Measurements from ENCODE around the gene KRTAP10-11. TPM values are rescaled to one million over a fixed set of nuclear protein-coding genes. Genes with fewer than 3 reads are reported as not detected.

Gene KRTAP10-11
- polyA plus RNA-seq, 3 donors, result not detected

DNA sequence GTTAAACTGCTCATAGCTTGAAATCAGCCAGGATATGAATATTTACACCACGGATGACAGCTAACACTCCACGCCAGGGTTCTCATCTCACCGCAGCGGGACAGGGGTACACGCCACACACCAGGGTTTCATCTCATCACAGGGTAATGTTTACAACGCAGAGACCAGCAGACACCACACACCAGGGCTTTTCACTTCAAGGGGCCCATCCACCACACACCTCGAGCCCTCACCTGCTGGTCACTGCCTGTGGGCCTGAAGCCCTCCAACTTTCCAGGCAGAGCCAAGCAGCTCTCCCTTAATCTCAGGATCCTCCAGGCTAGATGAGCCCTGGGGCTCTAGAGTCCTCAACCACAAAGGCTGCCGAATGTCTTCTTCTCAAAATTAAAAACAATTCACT, 49.4 kb downstream of the KRTAP10-11 start:
- H3K4me3 Mint-ChIP-seq, result peak overlapping the region in 1 of 2 donors; percentile 46

DNA sequence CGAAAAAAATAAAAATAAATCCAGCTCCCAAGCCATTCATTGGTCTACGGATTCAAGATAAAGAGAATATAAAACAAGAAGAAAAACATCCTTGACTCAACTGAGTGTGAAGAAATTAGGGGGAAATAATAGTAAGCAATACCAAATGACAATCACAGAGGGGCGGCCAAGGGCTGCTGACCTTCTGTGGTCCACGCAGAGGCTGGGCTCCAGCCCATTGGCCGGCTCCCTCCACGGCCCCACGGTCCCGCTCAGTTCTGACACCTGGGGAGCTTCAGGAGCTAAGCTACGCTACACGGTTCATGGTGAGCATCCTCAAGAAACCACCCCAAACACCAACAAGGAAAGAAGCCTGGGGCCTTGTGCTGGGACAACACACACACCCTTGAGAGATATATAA, 50.4 kb downstream of the KRTAP10-11 start:
- Histone ChIP-seq H3K9me3 (replicated peaks in 1 of 2; ENCODE audit: control insufficient read depth in 1 of 2, insufficient read depth in 1 of 2, low read length in 2 of 2) (peaks cover 0 to 15% of the 10 kb centered on the region in 2 donors), H3K9ac (ENCODE audit: insufficient read depth, low read length, poor library complexity, severe bottlenecking) (no peak overlapping the region), H3K4me3 (replicated peaks in 1 of 3; ENCODE audit: low read depth in 2 of 3, low read length in 3 of 3) (no peak overlapping the region), H3K79me2 (ENCODE audit: insufficient read depth, low read length) (no peaks in the 10 kb centered on the region), H3K36me3 (replicated peaks in 1 of 2; ENCODE audit: control insufficient read depth in 1 of 2, insufficient read depth in 2 of 2, low read length in 2 of 2) (no peaks in the 10 kb centered on the region), H2AFZ (ENCODE audit: insufficient read depth, low read depth, low read length, poor library complexity, severe bottlenecking) (no peak overlapping the region), H3K4me2 (replicated peaks; ENCODE audit: extremely low read depth, low read length, poor library complexity, severe bottlenecking) (no peak overlapping the region), H3K27me3 (ENCODE audit: control insufficient read depth in 2 of 2, insufficient read depth in 2 of 2, low read length in 2 of 2) (peaks cover 0 to 39% of the 10 kb centered on the region in 2 donors), H4K20me1 (ENCODE audit: insufficient read depth, low read length) (no peaks in the 10 kb centered on the region), H3K27ac (ENCODE audit: low read depth in 1 of 2, low read length in 2 of 2) (no peak overlapping the region), H3K4me1 (ENCODE audit: control insufficient read depth in 1 of 2, insufficient read depth in 2 of 2, low read length in 2 of 2) (no peaks in the 10 kb centered on the region)
- TF ChIP-seq, protein P1, sequence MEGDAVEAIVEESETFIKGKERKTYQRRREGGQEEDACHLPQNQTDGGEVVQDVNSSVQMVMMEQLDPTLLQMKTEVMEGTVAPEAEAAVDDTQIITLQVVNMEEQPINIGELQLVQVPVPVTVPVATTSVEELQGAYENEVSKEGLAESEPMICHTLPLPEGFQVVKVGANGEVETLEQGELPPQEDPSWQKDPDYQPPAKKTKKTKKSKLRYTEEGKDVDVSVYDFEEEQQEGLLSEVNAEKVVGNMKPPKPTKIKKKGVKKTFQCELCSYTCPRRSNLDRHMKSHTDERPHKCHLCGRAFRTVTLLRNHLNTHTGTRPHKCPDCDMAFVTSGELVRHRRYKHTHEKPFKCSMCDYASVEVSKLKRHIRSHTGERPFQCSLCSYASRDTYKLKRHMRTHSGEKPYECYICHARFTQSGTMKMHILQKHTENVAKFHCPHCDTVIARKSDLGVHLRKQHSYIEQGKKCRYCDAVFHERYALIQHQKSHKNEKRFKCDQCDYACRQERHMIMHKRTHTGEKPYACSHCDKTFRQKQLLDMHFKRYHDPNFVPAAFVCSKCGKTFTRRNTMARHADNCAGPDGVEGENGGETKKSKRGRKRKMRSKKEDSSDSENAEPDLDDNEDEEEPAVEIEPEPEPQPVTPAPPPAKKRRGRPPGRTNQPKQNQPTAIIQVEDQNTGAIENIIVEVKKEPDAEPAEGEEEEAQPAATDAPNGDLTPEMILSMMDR (IDR thresholded peaks at IDR 0.05), result no peak
- Mint-ChIP-seq H3K4me3 (no peak overlapping the region), H3K27me3 (ENCODE audit: low read depth in 3 of 3) (peaks cover 44 to 79% (median 52%) of the 10 kb centered on the region in 3 donors), H3K9me3 (peaks cover 6 to 23% (median 16%) of the 10 kb centered on the region in 7 donors), H3K4me1 (no peaks in the 10 kb centered on the region), H3K27ac (no peak overlapping the region), H3K36me3 (no peaks in the 10 kb centered on the region)
- intact Hi-C loops (cut with micrococcal nuclease), result no loop called here
- WGBS (ENCODE audit: insufficient coverage), result 81% methylated on average over 8 of the region's 10 CpGs
- no peak for DNase-seq

More for the DNA sequence above, 49.4 kb downstream of the KRTAP10-11 start:
- no peak overlapping the region for H2AFZ ChIP-seq (ENCODE audit: insufficient read depth, low read depth, low read length, poor library complexity, severe bottlenecking)
- peaks cover 38 to 72% (median 50%) of the 10 kb centered on the region in 3 donors for H3K27me3 Mint-ChIP-seq (ENCODE audit: low read depth in 3 of 3)
- no peak overlapping the region for H3K4me2 ChIP-seq (replicated peaks; ENCODE audit: extremely low read depth, low read length, poor library complexity, severe bottlenecking)
- H3K79me2 ChIP-seq (ENCODE audit: insufficient read depth, low read length), result no peaks in the 10 kb centered on the region
- H3K9ac ChIP-seq (ENCODE audit: insufficient read depth, low read length, poor library complexity, severe bottlenecking), result no peak overlapping the region
- no peaks in the 10 kb centered on the region for H3K36me3 ChIP-seq (replicated peaks in 1 of 2; ENCODE audit: control insufficient read depth in 1 of 2, insufficient read depth in 2 of 2, low read length in 2 of 2)
- no peaks in the 10 kb centered on the region for H3K36me3 Mint-ChIP-seq
- peaks cover 0 to 15% of the 10 kb centered on the region in 2 donors for H3K9me3 ChIP-seq (replicated peaks in 1 of 2; ENCODE audit: control insufficient read depth in 1 of 2, insufficient read depth in 1 of 2, low read length in 2 of 2)
- TF ChIP-seq, protein P1 (IDR thresholded peaks at IDR 0.05), result no peak
- peaks cover 6 to 23% (median 16%) of the 10 kb centered on the region in 7 donors for H3K9me3 Mint-ChIP-seq
- H3K27ac ChIP-seq (ENCODE audit: low read depth in 1 of 2, low read length in 2 of 2), result no peak overlapping the region
- H3K27me3 ChIP-seq (ENCODE audit: control insufficient read depth in 2 of 2, insufficient read depth in 2 of 2, low read length in 2 of 2), result peaks cover 0 to 39% of the 10 kb centered on the region in 2 donors
- H3K4me1 ChIP-seq (ENCODE audit: control insufficient read depth in 1 of 2, insufficient read depth in 2 of 2, low read length in 2 of 2), result no peaks in the 10 kb centered on the region
- no peak for DNase-seq
- intact Hi-C loops (cut with micrococcal nuclease), result no loop called here
- no peak overlapping the region for H3K27ac Mint-ChIP-seq
- no peaks in the 10 kb centered on the region for H4K20me1 ChIP-seq (ENCODE audit: insufficient read depth, low read length)
- H3K4me1 Mint-ChIP-seq, result no peaks in the 10 kb centered on the region
- 85% methylated on average over 8 of the region's 8 CpGs for WGBS (ENCODE audit: insufficient coverage)
- H3K4me3 ChIP-seq (replicated peaks in 1 of 3; ENCODE audit: low read depth in 2 of 3, low read length in 3 of 3), result no peak overlapping the region

Small RNA genes within 50 kb of the gene (small RNA-seq; reads per million reads assigned to genes)
- not detected for gene KRTAP12-6P (ENCODE audit: insufficient read length, low read depth)

Other genes starting within 250 kb of the KRTAP10-11 start
- gene LRRC3, start 190.9 kb upstream of the KRTAP10-11 start, polyA plus RNA-seq, result under 1 TPM; 0.30 to 0.59 (median 0.41) TPM
- gene KRTAP10-1, start 106.2 kb upstream of the KRTAP10-11 start, polyA plus RNA-seq, result not detected
- gene KRTAP10-2, start 94.9 kb upstream of the KRTAP10-11 start, polyA plus RNA-seq, result not detected
- not detected for gene KRTAP10-3, start 87.6 kb upstream of the KRTAP10-11 start, polyA plus RNA-seq
- not detected for gene KRTAP10-4, start 72.7 kb upstream of the KRTAP10-11 start, polyA plus RNA-seq
- gene KRTAP10-5, start 65.8 kb upstream of the KRTAP10-11 start, polyA plus RNA-seq, result not detected
- not detected for gene KRTAP10-6, start 53.9 kb upstream of the KRTAP10-11 start, polyA plus RNA-seq
- gene KRTAP10-7, start 45.8 kb upstream of the KRTAP10-11 start, polyA plus RNA-seq, result not detected
- gene KRTAP10-8, start 34.3 kb upstream of the KRTAP10-11 start, polyA plus RNA-seq, result not detected
- gene KRTAP10-9, start 19.3 kb upstream of the KRTAP10-11 start, polyA plus RNA-seq, result not detected
- gene KRTAP10-10, start 9.1 kb upstream of the KRTAP10-11 start, polyA plus RNA-seq, result not detected
- gene KRTAP12-4, start 8.2 kb downstream of the KRTAP10-11 start, polyA plus RNA-seq, result not detected
- gene KRTAP12-3, start 11.5 kb downstream of the KRTAP10-11 start, polyA plus RNA-seq, result not detected
- not detected for gene KRTAP12-2, start 20.5 kb downstream of the KRTAP10-11 start, polyA plus RNA-seq
- not detected for gene KRTAP12-1, start 35.7 kb downstream of the KRTAP10-11 start, polyA plus RNA-seq
- gene KRTAP10-12, start 50.8 kb downstream of the KRTAP10-11 start, polyA plus RNA-seq, result not detected
- not detected for gene TSPEAR, start 65.2 kb downstream of the KRTAP10-11 start, polyA plus RNA-seq
- 100 to 1,000 TPM in 1 of 3 donors, 10 to 100 TPM in 2; 22.5 to 123 (median 31.0) TPM for gene UBE2G2, start 155.4 kb downstream of the KRTAP10-11 start, polyA plus RNA-seq
- gene SUMO3, start 171.6 kb downstream of the KRTAP10-11 start, polyA plus RNA-seq, result 100 to 1,000 TPM in 2 of 3 donors, 10 to 100 TPM in 1; 70.9 to 112 (median 109) TPM
- gene PTTG1IP, start 227.3 kb downstream of the KRTAP10-11 start, polyA plus RNA-seq, result 100 to 1,000 TPM; 118 to 238 (median 206) TPM